ENCODE results near the gene VTI1A.

DNA sequence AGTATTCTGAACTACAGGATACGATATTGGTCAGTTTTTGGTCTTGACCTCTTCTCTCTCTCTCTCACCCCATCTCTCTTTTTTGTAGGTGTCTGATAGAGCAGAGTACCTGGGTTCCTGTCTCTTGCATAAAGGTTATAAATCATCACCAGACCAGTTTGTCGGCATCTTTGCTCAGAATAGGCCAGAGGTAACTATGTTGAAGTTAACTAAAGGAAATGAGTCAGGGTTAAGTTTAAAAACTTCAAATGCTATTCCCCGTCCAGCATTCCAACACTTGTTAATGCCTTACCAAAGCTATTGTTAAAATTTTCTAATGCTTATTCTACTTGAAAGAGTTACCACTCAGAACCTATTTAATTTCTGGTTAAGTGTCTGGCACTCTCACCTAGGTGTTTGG, 42.4 kb upstream of the VTI1A start:
- TF ChIP-seq CTCF (conservative IDR thresholded peaks at IDR 0.05 in 1 of 2, IDR thresholded peaks at IDR 0.05 in 1 of 2; ENCODE audit: extremely low read depth in 1 of 2, insufficient read depth in 1 of 2, low read depth in 1 of 2, low read length in 2 of 2) (no peak), EZH2 (IDR thresholded peaks at IDR 0.05; ENCODE audit: borderline replicate concordance, low read length) (no peak)
